Nasal cavity respiratory epithelium epithelial cell of viscerocranial mucosa (primary cell): ENCODE data around the gene SLC50A1. TPM values are rescaled to one million over a fixed set of nuclear protein-coding genes. Genes with fewer than 3 reads are reported as not detected.

Experiments
- total RNA-seq: library from RNA; depleted of rRNA; stranded (reverse); fragments of >200 nt; gene quantifications from 2 replicates; pipeline ENCODE4 v1.2.3, GENCODE V29; 2014

SLC50A1 gene, protein sequence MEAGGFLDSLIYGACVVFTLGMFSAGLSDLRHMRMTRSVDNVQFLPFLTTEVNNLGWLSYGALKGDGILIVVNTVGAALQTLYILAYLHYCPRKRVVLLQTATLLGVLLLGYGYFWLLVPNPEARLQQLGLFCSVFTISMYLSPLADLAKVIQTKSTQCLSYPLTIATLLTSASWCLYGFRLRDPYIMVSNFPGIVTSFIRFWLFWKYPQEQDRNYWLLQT
- 46.0 and 177 TPM in 2 replicates for total RNA-seq

DNA sequence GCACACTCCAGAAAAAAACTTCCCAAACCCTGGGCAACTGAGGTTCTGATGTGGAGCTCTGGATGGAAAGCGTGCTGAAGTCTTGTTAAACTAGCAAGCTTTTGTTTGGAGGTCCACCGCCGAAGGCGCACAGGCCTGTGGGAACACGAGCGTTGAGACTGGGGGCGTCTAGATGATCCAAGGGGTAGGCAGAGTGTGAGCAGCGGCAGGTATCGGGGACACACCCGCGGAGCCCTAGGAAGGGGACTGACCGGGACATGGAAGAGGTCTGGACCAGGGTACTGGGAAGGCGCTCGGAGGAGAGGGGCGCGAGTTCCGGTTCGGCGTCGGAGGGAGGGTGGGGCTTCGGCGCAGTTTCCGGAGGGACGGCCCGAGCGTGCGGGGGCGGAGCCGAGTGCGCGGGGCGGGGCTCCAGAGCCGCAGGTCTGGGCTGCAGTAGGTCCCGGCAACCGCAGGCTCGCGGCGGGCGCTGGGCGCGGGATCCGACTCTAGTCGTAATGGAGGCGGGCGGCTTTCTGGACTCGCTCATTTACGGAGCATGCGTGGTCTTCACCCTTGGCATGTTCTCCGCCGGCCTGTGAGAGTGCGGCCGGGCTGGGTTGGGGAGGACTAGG, at the start of gene SLC50A1:
SLC50A1 (plus strand) TSS at position 438 of the 614 bp plus-strand sequence; CDS start at position 498, 60 bp downstream.

DNA sequence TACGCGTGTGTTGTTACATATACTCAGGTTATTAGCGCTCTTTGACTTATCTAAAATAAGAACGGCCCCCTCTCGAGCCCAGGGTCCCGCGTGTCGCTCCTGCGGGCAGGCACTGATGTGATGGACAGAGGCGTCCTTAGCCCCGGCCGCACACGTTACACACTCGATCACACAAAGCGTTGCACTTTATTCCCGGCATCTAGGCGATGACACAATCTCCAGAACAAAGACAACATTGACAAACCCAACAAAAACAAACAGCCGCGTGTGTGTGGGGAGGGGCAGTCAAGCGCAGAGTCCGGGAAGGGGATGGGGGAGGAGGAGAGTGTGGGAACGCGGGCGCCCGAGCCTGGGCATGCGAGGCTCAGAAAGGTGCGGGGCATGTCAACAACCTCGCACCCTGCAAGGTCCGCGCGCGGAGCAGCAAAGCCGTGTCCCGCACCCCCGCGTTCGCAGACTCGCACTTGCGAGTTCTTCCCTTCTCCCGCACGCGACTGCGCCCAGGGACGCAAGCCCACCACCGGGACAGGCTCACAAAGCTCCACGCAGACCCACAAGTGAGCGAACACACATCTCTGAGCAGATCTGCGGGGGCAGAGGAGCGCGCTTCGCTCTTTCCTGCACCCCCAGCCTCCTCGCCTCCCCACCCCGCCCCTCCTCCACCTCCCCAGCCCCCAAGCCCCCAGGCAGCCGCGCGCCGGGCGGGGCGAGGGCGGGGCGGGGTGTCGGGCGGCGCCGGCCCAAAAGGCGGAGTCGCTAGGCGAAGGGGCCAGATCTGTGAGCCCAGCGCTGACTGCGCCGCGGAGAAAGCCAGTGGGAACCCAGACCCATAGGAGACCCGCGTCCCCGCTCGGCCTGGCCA, 8.3 kb upstream of the SLC50A1 start, which contains the start of gene EFNA1:
EFNA1 (plus strand) TSS at position 772 of the 862 bp plus-strand sequence. CDS start 102 bp downstream, outside the sequence.

DNA sequence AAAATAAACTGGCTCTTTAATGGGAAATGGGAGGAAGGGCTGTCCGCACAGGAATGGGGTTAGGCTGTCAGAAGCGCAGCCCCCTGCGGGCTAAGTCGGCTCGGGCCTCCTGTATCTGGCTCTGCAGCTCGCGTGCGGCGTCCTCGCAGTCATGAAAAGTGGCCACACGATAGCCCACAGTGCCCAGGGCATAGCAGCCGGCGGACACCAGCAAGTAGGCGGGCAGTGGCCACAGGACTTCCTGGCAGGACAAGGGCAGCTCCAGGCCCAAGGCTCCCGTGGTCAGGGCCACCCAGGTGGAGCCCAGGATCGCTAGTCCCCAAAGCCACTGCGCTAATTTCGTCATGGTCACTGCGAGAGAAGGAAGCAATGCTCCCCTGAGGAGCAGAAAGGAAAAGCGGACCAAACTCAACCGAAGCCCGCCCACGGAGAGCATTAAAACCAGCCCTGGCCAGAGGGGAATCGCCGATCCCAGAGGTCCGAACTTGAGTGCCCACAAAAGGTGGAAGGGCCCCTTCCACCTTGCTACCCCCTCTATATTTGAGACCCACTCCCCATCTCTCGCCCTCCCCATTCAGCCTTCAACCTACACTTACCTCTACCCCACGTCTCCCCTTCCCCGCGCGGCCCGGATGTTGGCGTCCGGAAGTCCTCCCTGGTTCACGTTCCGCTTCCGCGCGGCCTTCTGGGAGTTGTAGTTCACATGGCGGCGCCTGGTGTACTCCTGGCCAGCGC, 4.4 kb downstream of the SLC50A1 start, which contains the start of gene DPM3:
DPM3 (minus strand) TSS at position 637 of the 735 bp plus-strand sequence; CDS start at position 346, 291 bp downstream.

DNA sequence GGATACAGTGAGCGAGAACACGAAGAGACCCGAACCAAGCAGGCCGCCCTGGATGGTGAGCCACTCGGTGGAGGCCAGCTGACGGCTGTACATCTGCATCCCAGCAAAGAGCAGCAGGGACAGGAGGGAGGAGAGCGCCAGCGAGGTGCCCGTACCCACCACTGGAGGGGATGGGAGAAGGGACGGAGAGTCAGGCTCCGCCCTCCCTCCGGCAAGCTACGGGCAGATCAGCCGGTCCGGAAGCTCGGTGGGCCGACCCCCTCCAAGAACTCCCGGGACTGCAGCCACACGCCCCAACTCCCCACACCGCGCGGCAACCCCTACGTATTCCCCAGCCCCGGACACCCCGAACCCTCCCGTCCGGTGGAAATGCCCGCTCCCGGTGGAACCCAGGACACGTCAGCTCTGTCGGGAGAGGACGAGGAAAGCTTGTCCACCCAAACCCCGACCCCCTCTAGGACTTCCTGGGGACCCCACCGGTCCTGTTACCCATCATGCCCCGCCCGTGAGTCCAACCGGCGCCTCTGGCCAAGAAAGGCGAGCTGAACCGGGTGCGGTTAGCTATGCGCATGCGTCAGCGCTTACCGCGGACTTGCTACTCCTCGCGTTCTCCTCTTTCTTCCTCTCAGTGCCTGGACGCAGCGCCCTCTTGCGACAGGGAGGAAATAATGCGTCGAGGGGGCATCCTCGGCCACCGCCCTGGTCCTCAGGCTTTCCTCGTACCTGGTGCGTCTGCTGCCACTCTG, 37.3 kb downstream of the SLC50A1 start, which contains the start of gene KRTCAP2:
KRTCAP2 (minus strand) TSS at position 573 of the 746 bp plus-strand sequence; CDS start at position 493, 80 bp downstream.

DNA sequence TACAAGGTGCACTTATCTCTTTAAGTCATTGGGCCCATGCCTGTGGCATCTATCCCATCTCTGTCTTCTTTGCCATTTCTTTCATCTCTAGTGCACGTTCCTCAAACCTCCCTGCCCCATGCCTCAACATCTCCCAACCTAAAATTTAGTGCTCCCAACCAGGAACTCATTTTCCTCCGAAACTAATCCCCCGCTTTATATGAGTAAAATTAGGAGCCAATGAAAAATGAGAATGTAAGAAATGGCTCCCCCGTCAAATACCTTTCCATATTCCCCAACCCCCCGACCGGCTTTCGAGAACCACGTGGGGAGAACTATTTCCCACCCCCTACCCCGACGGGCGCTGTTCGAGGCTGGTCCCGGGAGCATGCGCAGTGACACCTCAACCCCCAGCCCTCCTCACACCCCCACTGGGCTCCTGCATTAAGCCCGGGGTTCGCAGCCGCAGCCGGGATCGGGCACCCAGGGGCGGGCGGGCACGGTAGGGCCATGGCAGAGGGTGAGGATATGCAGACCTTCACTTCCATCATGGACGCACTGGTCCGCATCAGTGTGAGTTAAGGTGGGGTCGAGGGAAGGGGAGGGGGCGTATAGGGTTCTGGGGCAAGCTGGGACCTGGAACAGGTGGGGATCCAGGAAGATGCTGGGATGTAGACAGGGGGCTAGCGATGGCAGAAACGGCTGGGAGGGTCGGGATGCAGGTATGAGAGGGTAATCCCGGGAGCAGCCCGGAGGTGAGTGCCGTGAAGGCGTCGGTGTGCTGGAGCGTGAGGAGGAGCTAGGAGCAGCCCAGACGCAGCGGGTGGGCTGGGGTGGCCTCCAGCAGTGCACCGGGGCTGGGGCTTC, 38.0 kb downstream of the SLC50A1 start, which contains the start of gene TRIM46:
TRIM46 (plus strand) TSS at position 372 of the 846 bp plus-strand sequence; CDS start at position 490, 118 bp downstream.

Other genes starting within 250 kb of the SLC50A1 start
- gene PMVK, start 199.1 kb upstream of the SLC50A1 start, total RNA-seq = 14.7 and 14.8 TPM in 2 replicates
- 22.6 and 72.8 TPM in 2 replicates for gene PBXIP1, start 179.8 kb upstream of the SLC50A1 start, total RNA-seq
- gene PYGO2, start 174.1 kb upstream of the SLC50A1 start, total RNA-seq = 11.6 and 15.4 TPM in 2 replicates
- gene SHC1, start 165.1 kb upstream of the SLC50A1 start, total RNA-seq = 216 and 401 TPM in 2 replicates
- 27.0 and 58.1 TPM in 2 replicates for gene CKS1B, start 161.2 kb upstream of the SLC50A1 start, total RNA-seq
- 49.9 and 57.1 TPM in 2 replicates for gene FLAD1, start 152.5 kb upstream of the SLC50A1 start, total RNA-seq
- gene LENEP, start 142.3 kb upstream of the SLC50A1 start, total RNA-seq = 1.00 TPM in 1 of 2 replicates, not detected in the other
- 57.8 and 70.3 TPM in 2 replicates for gene ZBTB7B, start 133.1 kb upstream of the SLC50A1 start, total RNA-seq
- 0.34 and 0.36 TPM in 2 replicates for gene DCST2, start 102.1 kb upstream of the SLC50A1 start, total RNA-seq
- gene DCST1, start 102.0 kb upstream of the SLC50A1 start, total RNA-seq = not detected in 2 replicates
- 178 and 228 TPM in 2 replicates for gene ADAM15, start 84.5 kb upstream of the SLC50A1 start, total RNA-seq
- gene EFNA4, start 72.1 kb upstream of the SLC50A1 start, total RNA-seq = 5.5 and 8.8 TPM in 2 replicates
- 4.1 and 8.4 TPM in 2 replicates for gene EFNA3, start 57.0 kb upstream of the SLC50A1 start, total RNA-seq
- gene EFNA1, start 8.0 kb upstream of the SLC50A1 start, total RNA-seq = 17.4 and 73.1 TPM in 2 replicates
- 8.5 and 22.2 TPM in 2 replicates for gene DPM3, start 4.7 kb downstream of the SLC50A1 start, total RNA-seq
- 92.3 and 125 TPM in 2 replicates for gene KRTCAP2, start 37.5 kb downstream of the SLC50A1 start, total RNA-seq
- 0.34 and 1.3 TPM in 2 replicates for gene TRIM46, start 38.0 kb downstream of the SLC50A1 start, total RNA-seq
- 11.3 and 19.6 TPM in 2 replicates for gene THBS3, start 72.0 kb downstream of the SLC50A1 start, total RNA-seq
- 25.9 and 49.2 TPM in 2 replicates for gene MTX1, start 72.8 kb downstream of the SLC50A1 start, total RNA-seq
- 4.4 and 9.6 TPM in 2 replicates for gene ENTREP3, start 119.6 kb downstream of the SLC50A1 start, total RNA-seq
- gene SCAMP3, start 126.5 kb downstream of the SLC50A1 start, total RNA-seq = 38.3 and 47.0 TPM in 2 replicates
- 19.5 and 28.3 TPM in 2 replicates for gene CLK2, start 137.7 kb downstream of the SLC50A1 start, total RNA-seq
- gene HCN3, start 141.6 kb downstream of the SLC50A1 start, total RNA-seq = 0.68 and 1.1 TPM in 2 replicates
- gene PKLR, start 165.6 kb downstream of the SLC50A1 start, total RNA-seq = under 0.01 TPM in 1 of 2 replicates, not detected in the other
- 134 and 144 TPM in 2 replicates for gene FDPS, start 173.0 kb downstream of the SLC50A1 start, total RNA-seq
- 20.6 and 20.8 TPM in 2 replicates for gene RUSC1, start 185.0 kb downstream of the SLC50A1 start, total RNA-seq